CD4-positive, alpha-beta T cell (primary cell): ENCODE data around the gene TSSK6. TPM values are rescaled to one million over a fixed set of nuclear protein-coding genes. Genes with fewer than 3 reads are reported as not detected.

Experiments used
- ATAC-seq: fragments of 200-7000 bp; cut with Tn5 transposase; one replicate; pipeline ENCODE4 v1.10.0; 2022; ENCODE audit warnings: mild to moderate bottlenecking; ENCODE audit not compliant: poor library complexity
- CTCF ChIA-PET: fragments of 350-600 bp; sonication (Branson Sonifier 250); formaldehyde crosslinking; loops from one replicate; lab custom pipeline; 2021; ENCODE audit warnings: antibody characterized with exemption, inconsistent platforms; lab: Charles Lee
- POLR2A ChIA-PET: fragments of 350-600 bp; sonication (Branson Sonifier 250); formaldehyde crosslinking; loops from one replicate; lab custom pipeline; 2021; ENCODE audit warnings: antibody characterized with exemption, inconsistent platforms; lab: Charles Lee
- DNase-seq, 14 experiments: peaks; one replicate each; pipeline ENCODE4 v3.0.0-alpha.2; 2013 to 2020; ENCODE audit warnings: mixed read lengths in 2 of 14
- H3K27ac ChIP-seq, 2 donors: one replicate each; pipeline versions ENCODE4 v1.5.1 to v1.7.0; 2013; ENCODE audit warnings: low read length in 2 of 2, low read depth in 1 of 2, mild to moderate bottlenecking in 1 of 2
- H3K27me3 ChIP-seq, 2 experiments: 1 replicate in 1 of 2; 2 replicates in 1 of 2; pipeline versions ENCODE4 v1.6.1 to v1.7.0; 2013; ENCODE audit warnings: low read length in 2 of 2, control low read depth in 1 of 2, mild to moderate bottlenecking in 1 of 2, moderate library complexity in 1 of 2; ENCODE audit not compliant: insufficient read depth in 2 of 2, control insufficient read depth in 1 of 2
- H3K36me3 ChIP-seq: one replicate; pipeline ENCODE4 v1.6.1; 2013; ENCODE audit warnings: low read length, control low read depth; ENCODE audit not compliant: insufficient read depth
- H3K4me1 ChIP-seq: one replicate; pipeline ENCODE4 v1.6.1; 2013; ENCODE audit warnings: low read length, control low read depth; ENCODE audit not compliant: insufficient read depth
- H3K4me3 ChIP-seq: one replicate; pipeline ENCODE4 v1.5.1; 2013; ENCODE audit warnings: mild to moderate bottlenecking, low read length, moderate library complexity
- H3K9me3 ChIP-seq, 2 experiments: 1 replicate in 1 of 2; 2 replicates in 1 of 2; pipeline versions ENCODE4 v1.6.1 to v1.7.0; 2013; ENCODE audit warnings: low read length in 2 of 2, mild to moderate bottlenecking in 2 of 2, control low read depth in 1 of 2, moderate library complexity in 1 of 2; ENCODE audit not compliant: control insufficient read depth in 1 of 2, insufficient read depth in 1 of 2
- H3K27ac Mint-ChIP-seq: one replicate; pipeline ENCODE4 v1.8.0; 2020; ENCODE audit warnings: mixed read lengths
- H3K27me3 Mint-ChIP-seq: one replicate; pipeline ENCODE4 v1.8.0; 2021; ENCODE audit warnings: mixed read lengths
- H3K36me3 Mint-ChIP-seq: one replicate; pipeline ENCODE4 v1.8.0; 2021; ENCODE audit warnings: low read depth, mixed read lengths
- H3K4me1 Mint-ChIP-seq: one replicate; pipeline ENCODE4 v1.8.0; 2021; ENCODE audit warnings: low read depth, mixed read lengths
- H3K4me3 Mint-ChIP-seq: one replicate; pipeline ENCODE4 v1.8.0; 2020; ENCODE audit warnings: mild to moderate bottlenecking, mixed read lengths
- H3K9me3 Mint-ChIP-seq: one replicate; pipeline ENCODE4 v1.8.0; 2020; ENCODE audit warnings: mixed read lengths
- CTCF ChIP-seq: fragments of 200-600 bp; IDR thresholded peaks from one replicate; pipeline ENCODE4 v1.8.0; 2022; ENCODE audit warnings: antibody characterized with exemption, mild to moderate bottlenecking
- intact Hi-C, 2 experiments: fragments of 100-400 bp; cut with DNase I in 1 of 2; cut with micrococcal nuclease in 1 of 2; formaldehyde crosslinking; loops; one replicate each; pipeline versions ENCODE4 v1.15.1 to v1.9.0; 2023 to 2025; cut with DNase I, micrococcal nuclease
- total RNA-seq, 174 experiments: library from RNA in 2 of 174; stranded (reverse) in 2 of 174; gene quantifications; one replicate each; pipeline ENCODE4 v1.2.3 and lab custom pipeline; 2021 to 2026

Gene TSSK6
- total RNA-seq, 2 experiments from 2014 or later = 3.4 to 5.5 TPM

DNA sequence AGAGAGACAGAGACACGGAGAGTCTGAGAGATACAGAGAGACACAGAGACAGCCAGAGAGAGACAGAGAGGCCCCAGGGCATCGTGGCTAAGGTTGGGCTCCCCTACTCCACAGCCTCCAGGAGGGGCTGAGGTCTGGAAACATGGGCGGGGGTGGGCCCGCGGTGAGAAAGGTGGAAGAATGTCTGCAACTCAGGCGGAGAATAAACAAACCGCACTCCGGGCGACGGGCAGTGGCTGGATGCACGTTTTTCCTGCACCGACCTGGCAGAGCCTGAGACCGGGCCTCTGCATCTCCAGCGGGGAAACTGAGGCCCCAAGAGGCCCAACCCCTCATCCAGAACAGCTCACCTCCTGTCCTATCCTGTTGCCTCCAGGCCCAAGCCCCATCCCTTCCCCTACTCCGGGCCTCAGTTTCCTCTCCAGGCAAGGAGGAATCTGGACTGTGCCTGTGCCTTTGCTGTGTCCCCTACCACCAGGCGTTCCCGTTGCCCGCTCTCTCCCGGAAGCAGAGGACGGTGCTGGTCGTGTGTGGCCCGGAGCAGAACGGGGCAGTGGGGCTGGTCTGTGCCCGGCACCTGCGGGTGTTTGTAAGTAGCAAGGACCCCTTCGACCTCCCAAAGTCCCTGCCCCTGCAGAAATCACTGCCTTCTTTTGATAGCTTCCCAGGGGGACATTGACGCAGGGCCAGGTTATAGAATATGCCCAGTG is 19.4 kb upstream of the TSSK6 start:
- DNase-seq (no peak), ATAC-seq (no peak)
- H3K4me1 Mint-ChIP-seq = peaks cover 36% of the 10 kb centered on the region
- no peaks in the 10 kb centered on the region for H3K9me3 Mint-ChIP-seq
- Histone ChIP-seq H3K36me3 (peaks cover 4% of the 10 kb centered on the region), H3K27me3 (no peaks in the 10 kb centered on the region), H3K9me3 (peaks cover 0 to 3% of the 10 kb centered on the region in 2 experiments), H3K27ac (no peak overlapping the region), H3K4me3 (no peak overlapping the region), H3K4me1 (peaks cover 34% of the 10 kb centered on the region)
- CTCF ChIA-PET = interaction anchor here (1.4 kb wide), 1 partner anchor 109 kb away, joined by 4 read pairs; the partner anchor contains the start of gene GMIP
- no peaks in the 10 kb centered on the region for H3K27me3 Mint-ChIP-seq
- intact Hi-C loops = loop anchor here in 1 of 2 experiments (5.0 kb wide), 4 partner anchors 58 to 213 kb away; partner anchors contain the start of gene LPAR2
- H3K36me3 Mint-ChIP-seq = peaks cover 12% of the 10 kb centered on the region
- POLR2A ChIA-PET = interaction anchor here (0.6 kb wide), 1 partner anchor 334 kb away, joined by 3 read pairs; no protein-coding TSS in a partner anchor
- H3K4me3 Mint-ChIP-seq = no peak overlapping the region
- no peak for TF ChIP-seq CTCF
- no peak overlapping the region for H3K27ac Mint-ChIP-seq

DNA sequence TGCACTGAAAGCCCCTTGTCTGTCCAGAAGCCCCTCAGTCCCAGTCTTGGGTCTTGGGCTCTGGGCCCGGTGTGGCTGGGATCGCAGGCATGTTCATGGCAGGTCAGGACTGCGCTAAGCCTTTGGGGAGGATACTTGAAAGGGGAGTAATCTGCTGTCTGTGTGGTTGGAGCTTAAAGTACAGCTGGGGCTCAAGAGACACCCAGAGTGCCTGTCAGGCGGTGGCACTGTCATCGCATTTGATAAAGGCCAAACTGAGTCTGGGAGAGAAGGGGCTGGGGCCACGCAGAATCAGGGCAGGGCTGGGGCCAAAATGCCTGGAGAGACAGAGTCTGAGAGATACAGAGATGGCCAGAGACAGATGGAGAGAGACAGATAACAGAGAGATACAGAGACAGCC is 18.5 kb upstream of the TSSK6 start:
- Mint-ChIP-seq H3K27ac (peak overlapping the region; percentile 15), H3K4me3 (peak overlapping the region; percentile 11), H3K27me3 (no peaks in the 10 kb centered on the region), H3K36me3 (peaks cover 12% of the 10 kb centered on the region), H3K4me1 (peaks cover 33% of the 10 kb centered on the region), H3K9me3 (no peaks in the 10 kb centered on the region)
- ATAC-seq (no peak), DNase-seq (no peak)
- Histone ChIP-seq H3K27ac (no peak overlapping the region), H3K27me3 (no peaks in the 10 kb centered on the region), H3K4me3 (no peak overlapping the region), H3K9me3 (no peaks in the 10 kb centered on the region), H3K36me3 (peaks cover 7% of the 10 kb centered on the region), H3K4me1 (peaks cover 28% of the 10 kb centered on the region)
- ChIA-PET POLR2A (no interaction called here), CTCF (no interaction called here)
- intact Hi-C loops = loop anchor here in 1 of 2 experiments (5.0 kb wide), 2 partner anchors 93 to 213 kb away; partner anchors contain the start of gene LPAR2
- TF ChIP-seq CTCF = no peak

GRCh38 chr19:19532806-19533701 is 17.7 kb upstream of the TSSK6 start:
- POLR2A ChIA-PET = interaction anchor here (0.7 to 2.0 kb wide), 18 partner anchors 8 to 545 kb away, joined by 3 to 17 read pairs (median 4); partner anchors contain the start of genes ATP13A1, GMIP, NDUFA13 and TSSK6
- Mint-ChIP-seq H3K4me3 (no peak overlapping the region), H3K9me3 (no peaks in the 10 kb centered on the region), H3K4me1 (peaks cover 28% of the 10 kb centered on the region), H3K36me3 (peaks cover 17% of the 10 kb centered on the region), H3K27me3 (no peaks in the 10 kb centered on the region), H3K27ac (peak overlapping the region; percentile 15)
- Histone ChIP-seq H3K36me3 (peaks cover 12% of the 10 kb centered on the region), H3K4me1 (peaks cover 20% of the 10 kb centered on the region), H3K27me3 (no peaks in the 10 kb centered on the region), H3K27ac (no peak overlapping the region), H3K4me3 (no peak overlapping the region), H3K9me3 (no peaks in the 10 kb centered on the region)
- TF ChIP-seq CTCF = no peak
- peak in 1 of 14 experiments; percentile 24 for DNase-seq
- intact Hi-C loops = loop anchor here (1.0 to 5.0 kb wide), 6 partner anchors 94 to 427 kb away; partner anchors contain the start of genes GMIP (in 1 of the 2) and LPAR2 (in 1 of the 2)
- no peak for ATAC-seq
- CTCF ChIA-PET = interaction anchor here (0.7 to 4.2 kb wide), 26 partner anchors 8 to 706 kb away, joined by 3 to 57 read pairs (median 5); partner anchors contain the start of genes ATP13A1, GMIP, LPAR2 and NDUFA13
